ENCODE data around the gene UNC5C. TPM values are rescaled to one million over a fixed set of nuclear protein-coding genes. Genes with fewer than 3 reads are reported as not detected.

UNC5C gene
- total and polyA plus RNA-seq, 8 donors: 0.13 to 14.3 (median 2.0) TPM

- Histone ChIP-seq H3K9me3 (no peaks in the 10 kb centered on the region), H3K27me3 (peaks cover 0 to 55% (median 33%) of the 10 kb centered on the region in 3 donors), H3K36me3 (no peaks in the 10 kb centered on the region), H3K4me1 (peaks cover 10 to 41% (median 28%) of the 10 kb centered on the region in 4 donors), H3K4me3 (peak overlapping the region; percentile 51 to 78 (median 66)), H3K27ac (peak overlapping the region in 3 of 5 donors; percentile 83 to 87 (median 83))
- DNase-seq: no peak
- TF ChIP-seq POLR2AphosphoS5 (IDR thresholded peaks at IDR 0.05) (no peak), CTCF (IDR thresholded peaks at IDR 0.05) (no peak), EP300 (IDR thresholded peaks at IDR 0.05) (no peak), POLR2A (IDR thresholded peaks at IDR 0.05) (no peak)
- intact Hi-C loops (cut with DNase I; ENCODE audit: low total_unique reads): no loop called here
- WGBS, 5 donors: 27 to 49% (median 34%) methylated on average over 3 of the region's 3 CpGs
These were observed 2.6 kb downstream of the UNC5C start for GRCh38 chr4:95546221-95546620.

GRCh38 chr4:95545546-95545945 is 3.2 kb downstream of the UNC5C start:
- no peak for DNase-seq
- H3K27me3 ChIP-seq: peaks cover 0 to 50% (median 32%) of the 10 kb centered on the region in 3 donors
- H3K9me3 ChIP-seq: no peaks in the 10 kb centered on the region
- no peaks in the 10 kb centered on the region for H3K36me3 ChIP-seq
- 61 to 89% (median 83%) methylated on average over 6 of the region's 6 CpGs for WGBS, 5 donors
- H3K27ac ChIP-seq: peak overlapping the region in 1 of 5 donors; percentile 87
- peak overlapping the region in 1 of 4 donors; percentile 72 for H3K4me3 ChIP-seq
- TF ChIP-seq EP300 (IDR thresholded peaks at IDR 0.05) (no peak), POLR2A (IDR thresholded peaks at IDR 0.05) (no peak), CTCF (IDR thresholded peaks at IDR 0.05) (no peak), POLR2AphosphoS5 (IDR thresholded peaks at IDR 0.05) (no peak)
- peaks cover 10 to 37% (median 28%) of the 10 kb centered on the region in 4 donors for H3K4me1 ChIP-seq
- intact Hi-C loops (cut with DNase I; ENCODE audit: low total_unique reads): no loop called here

GRCh38 chr4:95544113-95545103 is 4.4 kb downstream of the UNC5C start:
- Histone ChIP-seq H3K36me3 (no peaks in the 10 kb centered on the region), H3K27ac (peak overlapping the region in 2 of 5 donors; percentile 14 to 58), H3K9me3 (no peaks in the 10 kb centered on the region), H3K27me3 (peaks cover 0 to 41% (median 25%) of the 10 kb centered on the region in 3 donors), H3K4me3 (no peak overlapping the region), H3K4me1 (peaks cover 10 to 26% (median 24%) of the 10 kb centered on the region in 4 donors)
- DNase-seq: no peak
- 66 to 78% (median 71%) methylated on average over 8 of the region's 8 CpGs for WGBS, 5 donors
- intact Hi-C loops (cut with DNase I; ENCODE audit: low total_unique reads): no loop called here
- TF ChIP-seq POLR2AphosphoS5 (IDR thresholded peaks at IDR 0.05) (no peak), POLR2A (IDR thresholded peaks at IDR 0.05) (no peak), CTCF (IDR thresholded peaks at IDR 0.05) (no peak), EP300 (IDR thresholded peaks at IDR 0.05) (no peak)

- no peak for DNase-seq
- Histone ChIP-seq H3K4me3 (no peak overlapping the region), H3K4me1 (peaks cover 0 to 2% (median under 1%) of the 10 kb centered on the region in 4 donors), H3K27me3 (peaks cover 0 to 17% (median 2%) of the 10 kb centered on the region in 3 donors), H3K9me3 (no peaks in the 10 kb centered on the region), H3K36me3 (no peaks in the 10 kb centered on the region), H3K27ac (peak overlapping the region in 1 of 5 donors; percentile 52)
- TF ChIP-seq EP300 (IDR thresholded peaks at IDR 0.05) (no peak), POLR2A (IDR thresholded peaks at IDR 0.05) (no peak), POLR2AphosphoS5 (IDR thresholded peaks at IDR 0.05) (no peak), CTCF (IDR thresholded peaks at IDR 0.05) (no peak)
- WGBS, 5 donors: 42 to 64% (median 56%) methylated on average over 4 of the region's 4 CpGs
- intact Hi-C loops (cut with DNase I; ENCODE audit: low total_unique reads): no loop called here
These were observed 6.7 kb downstream of the UNC5C start for GRCh38 chr4:95541889-95542607.
